ENCODE measurements around the gene HECW1. TPM values are rescaled to one million over a fixed set of nuclear protein-coding genes. Genes with fewer than 3 reads are reported as not detected.
A peak's percentile ranks its signal among the peaks of the same experiment; 100 is the strongest.

The HECW1 gene
- total and polyA plus RNA-seq, 8 donors, result 0.29 to 5.1 (median 3.2) TPM

DNA sequence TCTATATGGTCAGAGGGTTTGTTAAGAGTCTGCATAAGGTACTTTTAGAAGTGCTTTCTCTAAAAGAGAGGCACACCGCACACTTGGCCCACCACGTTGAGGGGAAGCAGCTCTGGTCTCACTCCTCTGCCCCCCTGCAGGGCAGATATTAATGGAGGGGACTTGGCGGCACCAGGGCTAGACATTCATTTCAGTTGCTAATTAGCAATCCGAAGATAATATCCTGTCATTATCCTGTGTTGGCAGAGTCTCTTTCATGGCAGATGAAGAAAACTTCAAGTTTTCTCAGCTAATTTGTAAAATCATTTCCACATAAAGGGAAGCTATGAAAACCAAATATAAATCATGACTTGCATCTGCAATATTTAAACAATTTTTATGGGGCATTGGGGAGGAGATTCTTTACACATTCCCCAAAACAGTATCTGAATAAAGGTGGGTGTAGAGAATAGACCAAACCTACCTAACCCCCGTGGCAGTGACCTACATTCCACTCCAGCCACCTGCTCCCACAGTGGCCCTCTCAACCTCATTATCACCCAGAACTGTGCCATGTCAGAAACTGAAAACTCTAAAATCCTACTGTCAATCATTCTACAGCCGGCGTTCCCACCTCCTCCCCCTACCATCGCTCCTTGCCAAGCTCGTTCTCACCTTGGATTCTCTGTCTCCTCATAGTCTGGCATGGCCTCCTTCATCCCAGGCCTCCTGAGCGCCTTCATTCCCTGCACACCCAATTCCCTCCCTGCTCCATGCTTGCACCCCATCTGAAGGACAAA lies 416.3 kb downstream of the HECW1 start:
- Histone ChIP-seq H3K4me3 (no peak overlapping the region), H3K4me1 (no peaks in the 10 kb centered on the region), H3K27ac (no peak overlapping the region), H3K9me3 (no peaks in the 10 kb centered on the region), H3K36me3 (no peaks in the 10 kb centered on the region), H3K27me3 (peaks cover 0 to 9% of the 10 kb centered on the region in 2 donors)
- TF ChIP-seq CTCF (IDR thresholded peaks at IDR 0.05), result no peak
- ATAC-seq (no peak), DNase-seq (no peak)
- intact Hi-C loops (cut with DNase I), result no loop called here

DNA sequence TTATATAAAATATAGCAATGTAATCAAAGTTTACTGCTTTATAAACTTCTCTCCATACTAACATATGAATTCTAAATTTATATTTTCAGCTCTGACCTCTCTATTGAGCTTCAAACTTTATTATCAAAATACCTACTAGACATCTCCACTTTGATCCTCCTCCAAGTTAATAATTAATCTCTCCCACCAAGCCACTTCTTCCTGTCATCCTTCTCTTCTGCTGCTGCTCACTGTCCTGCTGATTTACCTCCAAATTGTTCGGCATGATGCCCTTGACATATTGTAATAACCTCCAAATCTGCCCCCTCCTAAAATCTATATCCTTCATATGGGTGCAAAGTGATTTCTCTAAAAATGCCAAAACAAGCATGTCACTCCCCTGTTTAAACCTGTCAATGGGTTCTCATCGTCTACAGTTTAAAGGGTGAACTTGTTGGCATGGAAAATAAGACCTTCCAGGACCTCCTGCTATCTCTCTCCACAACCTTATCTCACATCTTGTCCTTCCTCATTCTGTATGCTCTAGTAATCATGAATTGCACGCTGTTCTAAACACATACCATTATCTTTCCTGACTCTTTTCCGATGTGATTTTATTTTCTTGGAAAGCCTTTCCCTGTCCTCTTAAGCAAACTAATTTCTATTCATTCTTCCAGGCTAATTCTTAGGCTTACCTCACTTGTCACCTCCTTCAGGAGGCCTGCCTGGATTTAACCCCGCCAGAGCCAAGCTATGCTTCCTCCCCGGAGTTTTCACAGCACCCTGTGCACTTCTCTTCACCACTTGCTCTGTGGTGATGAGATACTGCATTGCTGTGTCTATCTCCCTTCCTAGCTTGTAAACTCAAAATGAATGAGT lies 418.3 kb downstream of the HECW1 start:
- ATAC-seq, result no peak
- no peak overlapping the region for H3K27ac ChIP-seq
- no peak overlapping the region for H3K4me3 ChIP-seq
- H3K36me3 ChIP-seq, result no peaks in the 10 kb centered on the region
- H3K4me1 ChIP-seq, result no peaks in the 10 kb centered on the region
- intact Hi-C loops (cut with DNase I), result no loop called here
- H3K27me3 ChIP-seq, result peaks cover 0 to 9% of the 10 kb centered on the region in 2 donors
- no peaks in the 10 kb centered on the region for H3K9me3 ChIP-seq
- DNase-seq, result no peak
- TF ChIP-seq CTCF (IDR thresholded peaks at IDR 0.05), result no peak

GRCh38 chr7:43531700-43532099 lies 419.3 kb downstream of the HECW1 start:
- ATAC-seq, result no peak
- Histone ChIP-seq H3K4me3 (no peak overlapping the region), H3K36me3 (no peaks in the 10 kb centered on the region), H3K27ac (no peak overlapping the region), H3K27me3 (peaks cover 0 to 9% of the 10 kb centered on the region in 2 donors), H3K4me1 (no peaks in the 10 kb centered on the region), H3K9me3 (no peaks in the 10 kb centered on the region)
- intact Hi-C loops (cut with DNase I), result no loop called here
- DNase-seq, result no peak
- TF ChIP-seq CTCF (IDR thresholded peaks at IDR 0.05), result no peak

DNA sequence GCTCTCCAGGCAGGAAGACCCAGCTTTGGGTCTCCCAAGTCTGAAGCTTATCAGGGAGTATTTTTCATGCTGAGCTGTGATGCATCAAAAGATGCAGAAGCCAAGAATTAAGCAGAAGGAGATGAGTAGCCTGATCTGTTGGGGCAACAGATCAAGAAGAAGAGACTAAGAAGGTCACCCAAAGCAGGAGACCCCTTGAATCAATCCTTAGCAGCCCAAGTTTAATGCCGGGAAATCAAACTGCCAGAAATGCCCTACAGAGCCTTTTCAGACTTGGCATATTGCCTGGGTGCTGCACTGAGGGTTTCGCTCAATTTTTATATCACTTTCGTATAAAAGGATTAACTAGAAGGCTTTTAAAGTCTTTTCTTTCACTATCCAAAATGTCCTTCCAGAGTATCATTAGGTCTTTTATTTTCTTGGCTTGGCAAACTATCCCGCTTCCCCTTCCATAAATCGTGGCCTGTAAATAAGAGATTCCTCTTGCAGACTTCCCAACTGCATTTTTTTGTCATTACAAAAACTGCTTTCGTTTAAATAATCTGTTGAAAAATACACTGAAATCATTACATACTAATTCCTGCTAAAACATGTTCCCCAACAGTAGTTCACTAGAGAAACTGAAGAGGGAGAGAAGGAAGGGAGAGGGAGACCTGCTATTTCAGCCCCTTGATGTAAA lies 421.5 kb downstream of the HECW1 start:
- Histone ChIP-seq H3K4me1 (no peaks in the 10 kb centered on the region), H3K27ac (no peak overlapping the region), H3K9me3 (no peaks in the 10 kb centered on the region), H3K36me3 (no peaks in the 10 kb centered on the region), H3K27me3 (peaks cover 0 to 9% of the 10 kb centered on the region in 2 donors), H3K4me3 (no peak overlapping the region)
- intact Hi-C loops (cut with DNase I), result no loop called here
- ATAC-seq, result no peak
- peak in 2 of 4 donors; percentile 8 to 28 for DNase-seq
- TF ChIP-seq CTCF (IDR thresholded peaks at IDR 0.05), result no peak

All from left lung (tissue), 10 donors.